Tibial nerve (tissue), 4 donors: Measurements from ENCODE around the gene FRMD4A.

Source experiments
- EP300 ChIP-seq, 2 donors: sonication (generic); formaldehyde crosslinking; IDR thresholded peaks; one replicate each; pipeline ENCODE4 v1.6.1; 2017; ENCODE audit warnings: antibody characterized with exemption in 2 of 2, mild to moderate bottlenecking in 1 of 2
- POLR2A ChIP-seq, 2 donors: fragments of 450-650 bp; IDR thresholded peaks; one replicate each; pipeline ENCODE4 v1.6.1; 2017; ENCODE audit warnings: antibody characterized with exemption in 2 of 2, mild to moderate bottlenecking in 2 of 2, moderate library complexity in 2 of 2
- TF ChIP-seq, protein P1 (sequence below), 5 experiments: fragments of 200-600 bp in 3 of 5; fragments of 450-650 bp in 2 of 5; sonication (generic) in 3 of 5; IDR thresholded peaks; one replicate each; pipeline ENCODE4 v1.5.1; 2016 to 2019; ENCODE audit warnings: antibody characterized with exemption in 5 of 5, mild to moderate bottlenecking in 3 of 5, moderate library complexity in 2 of 5

DNA sequence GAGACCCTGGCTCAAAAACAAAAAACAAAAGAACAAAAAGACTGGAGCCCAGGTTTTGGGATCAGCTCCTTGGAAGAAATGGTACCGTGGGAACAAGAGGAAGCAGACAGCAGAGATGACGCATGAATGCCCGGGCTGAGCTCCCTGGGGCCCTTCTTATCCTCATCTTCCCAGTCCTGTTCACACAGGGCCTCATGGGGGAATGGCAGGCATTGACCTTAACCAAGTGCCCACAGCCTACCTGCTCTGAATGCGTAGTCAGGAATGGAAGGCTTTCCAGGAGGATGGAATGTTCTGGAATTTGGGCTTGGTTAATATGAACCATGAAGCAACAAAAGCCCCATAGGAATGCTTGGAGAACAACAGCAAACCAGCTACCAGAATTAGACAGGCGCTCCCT is 589.3 kb downstream of the FRMD4A start:
- TF ChIP-seq, protein P1, sequence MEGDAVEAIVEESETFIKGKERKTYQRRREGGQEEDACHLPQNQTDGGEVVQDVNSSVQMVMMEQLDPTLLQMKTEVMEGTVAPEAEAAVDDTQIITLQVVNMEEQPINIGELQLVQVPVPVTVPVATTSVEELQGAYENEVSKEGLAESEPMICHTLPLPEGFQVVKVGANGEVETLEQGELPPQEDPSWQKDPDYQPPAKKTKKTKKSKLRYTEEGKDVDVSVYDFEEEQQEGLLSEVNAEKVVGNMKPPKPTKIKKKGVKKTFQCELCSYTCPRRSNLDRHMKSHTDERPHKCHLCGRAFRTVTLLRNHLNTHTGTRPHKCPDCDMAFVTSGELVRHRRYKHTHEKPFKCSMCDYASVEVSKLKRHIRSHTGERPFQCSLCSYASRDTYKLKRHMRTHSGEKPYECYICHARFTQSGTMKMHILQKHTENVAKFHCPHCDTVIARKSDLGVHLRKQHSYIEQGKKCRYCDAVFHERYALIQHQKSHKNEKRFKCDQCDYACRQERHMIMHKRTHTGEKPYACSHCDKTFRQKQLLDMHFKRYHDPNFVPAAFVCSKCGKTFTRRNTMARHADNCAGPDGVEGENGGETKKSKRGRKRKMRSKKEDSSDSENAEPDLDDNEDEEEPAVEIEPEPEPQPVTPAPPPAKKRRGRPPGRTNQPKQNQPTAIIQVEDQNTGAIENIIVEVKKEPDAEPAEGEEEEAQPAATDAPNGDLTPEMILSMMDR (IDR thresholded peaks at IDR 0.05): no peak
- no peak for TF ChIP-seq EP300 (IDR thresholded peaks at IDR 0.05)
- TF ChIP-seq POLR2A (IDR thresholded peaks at IDR 0.05): no peak
